Measurements from ENCODE around the gene ARHGAP32. TPM values are rescaled to one million over a fixed set of nuclear protein-coding genes. Genes with fewer than 3 reads are reported as not detected.

The ARHGAP32 gene
- total and polyA plus RNA-seq, 7 donors: 9.2 to 20.0 (median 12.0) TPM

DNA sequence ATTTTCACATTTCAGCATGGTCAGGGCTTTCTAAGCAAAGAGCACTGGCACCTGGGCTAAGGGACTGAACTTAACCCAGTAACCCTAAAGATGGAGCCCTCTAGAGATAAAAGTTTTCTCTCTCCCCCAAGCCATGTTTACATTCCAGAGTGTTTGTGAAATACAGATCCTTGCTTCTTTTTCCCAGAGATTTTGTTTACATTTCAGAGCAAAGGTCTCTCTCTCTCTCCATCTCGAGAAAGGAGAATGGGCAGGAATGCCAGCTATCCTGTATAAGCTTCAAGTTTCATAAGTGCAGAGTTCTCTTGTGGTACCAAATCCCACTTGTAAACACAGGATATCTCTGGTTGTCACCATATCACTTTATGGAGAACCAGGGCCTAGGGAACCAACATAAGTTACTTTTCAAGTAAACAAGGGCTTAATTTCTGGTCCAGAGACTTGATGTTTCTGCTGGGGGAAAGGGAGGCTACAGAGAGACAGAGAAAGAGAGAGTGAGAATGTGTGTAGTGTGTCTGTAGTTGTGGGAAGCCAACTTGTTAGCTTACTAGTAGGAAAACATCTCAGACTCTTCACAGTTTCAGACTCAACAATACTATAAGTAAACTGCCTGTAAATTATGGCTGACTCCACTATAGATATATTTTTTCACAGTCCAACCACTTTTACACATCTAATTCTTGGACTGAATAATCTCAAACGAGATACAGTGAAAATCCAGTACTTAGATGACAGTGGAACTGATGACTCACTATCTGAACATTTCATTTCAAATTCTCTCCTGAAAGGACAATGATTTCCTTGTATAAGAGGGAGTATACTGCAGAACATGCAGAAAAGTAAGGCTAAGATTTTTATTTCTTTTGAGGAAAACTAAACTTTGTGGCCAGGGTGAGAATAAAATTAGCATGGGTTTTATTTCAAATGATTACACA is 76.2 kb downstream of the ARHGAP32 start:
- 7 to 35% methylated on average over 2 of the region's 2 CpGs for WGBS, 2 donors
- no peaks in the 10 kb centered on the region for H3K9me3 ChIP-seq
- TF ChIP-seq POLR2AphosphoS5 (IDR thresholded peaks at IDR 0.05) (no peak), EP300 (IDR thresholded peaks at IDR 0.05) (no peak), POLR2A (IDR thresholded peaks at IDR 0.05) (no peak)
- TF ChIP-seq, protein P1, sequence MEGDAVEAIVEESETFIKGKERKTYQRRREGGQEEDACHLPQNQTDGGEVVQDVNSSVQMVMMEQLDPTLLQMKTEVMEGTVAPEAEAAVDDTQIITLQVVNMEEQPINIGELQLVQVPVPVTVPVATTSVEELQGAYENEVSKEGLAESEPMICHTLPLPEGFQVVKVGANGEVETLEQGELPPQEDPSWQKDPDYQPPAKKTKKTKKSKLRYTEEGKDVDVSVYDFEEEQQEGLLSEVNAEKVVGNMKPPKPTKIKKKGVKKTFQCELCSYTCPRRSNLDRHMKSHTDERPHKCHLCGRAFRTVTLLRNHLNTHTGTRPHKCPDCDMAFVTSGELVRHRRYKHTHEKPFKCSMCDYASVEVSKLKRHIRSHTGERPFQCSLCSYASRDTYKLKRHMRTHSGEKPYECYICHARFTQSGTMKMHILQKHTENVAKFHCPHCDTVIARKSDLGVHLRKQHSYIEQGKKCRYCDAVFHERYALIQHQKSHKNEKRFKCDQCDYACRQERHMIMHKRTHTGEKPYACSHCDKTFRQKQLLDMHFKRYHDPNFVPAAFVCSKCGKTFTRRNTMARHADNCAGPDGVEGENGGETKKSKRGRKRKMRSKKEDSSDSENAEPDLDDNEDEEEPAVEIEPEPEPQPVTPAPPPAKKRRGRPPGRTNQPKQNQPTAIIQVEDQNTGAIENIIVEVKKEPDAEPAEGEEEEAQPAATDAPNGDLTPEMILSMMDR (IDR thresholded peaks at IDR 0.05): no peak
- intact Hi-C loops (cut with DNase I): loop anchor here (5.0 kb wide), 1 partner anchor 161 kb away; no protein-coding TSS in a partner anchor
- H3K27me3 ChIP-seq: no peaks in the 10 kb centered on the region
- H3K27ac ChIP-seq: no peak overlapping the region
- no peak for DNase-seq
- no peaks in the 10 kb centered on the region for H3K36me3 ChIP-seq
- H3K4me1 ChIP-seq: peaks cover 0 to 14% (median 7%) of the 10 kb centered on the region in 4 donors
- no peak overlapping the region for H3K4me3 ChIP-seq

DNA sequence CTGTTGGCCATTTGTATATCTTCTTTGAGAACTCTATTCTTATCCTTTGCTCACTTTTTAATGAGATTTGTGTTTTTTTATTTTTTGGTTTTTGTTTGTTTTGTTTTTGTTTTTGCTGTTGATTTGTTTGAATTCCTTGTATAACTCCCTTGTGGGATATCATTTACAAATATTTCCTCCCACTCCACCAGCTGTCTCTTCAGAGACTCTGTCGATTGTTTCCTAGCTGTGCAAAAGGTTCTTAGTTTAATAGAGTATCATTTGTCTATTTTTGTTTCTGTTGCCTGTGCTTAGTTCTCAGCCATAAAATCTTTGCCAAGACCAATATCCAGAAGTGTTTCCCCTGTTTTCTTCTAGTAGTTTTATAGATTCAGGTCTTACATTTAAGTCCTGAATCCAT is 82.4 kb downstream of the ARHGAP32 start:
- Histone ChIP-seq H3K4me1 (no peaks in the 10 kb centered on the region), H3K4me3 (no peak overlapping the region), H3K36me3 (no peaks in the 10 kb centered on the region), H3K27ac (no peak overlapping the region), H3K27me3 (no peaks in the 10 kb centered on the region), H3K9me3 (peaks cover 0 to 5% (median 0%) of the 10 kb centered on the region in 4 donors)
- intact Hi-C loops (cut with DNase I): no loop called here
- no peak for TF ChIP-seq POLR2A (IDR thresholded peaks at IDR 0.05)
- TF ChIP-seq EP300 (IDR thresholded peaks at IDR 0.05): no peak
- WGBS, 2 donors: 81 to 89% methylated on average over 1 of the region's 1 CpG
- DNase-seq: no peak

- no peaks in the 10 kb centered on the region for H3K4me1 ChIP-seq
- 95 to 96% methylated on average over 1 of the region's 1 CpG for WGBS, 2 donors
- TF ChIP-seq, protein P1 (IDR thresholded peaks at IDR 0.05): no peak
- no peak for TF ChIP-seq POLR2A (IDR thresholded peaks at IDR 0.05)
- TF ChIP-seq POLR2AphosphoS5 (IDR thresholded peaks at IDR 0.05): no peak
- TF ChIP-seq EP300 (IDR thresholded peaks at IDR 0.05): no peak
- no peak for DNase-seq
- no peaks in the 10 kb centered on the region for H3K36me3 ChIP-seq
- H3K27me3 ChIP-seq: no peaks in the 10 kb centered on the region
- intact Hi-C loops (cut with DNase I): no loop called here
- peaks cover 0 to 5% (median 0%) of the 10 kb centered on the region in 4 donors for H3K9me3 ChIP-seq
- no peak overlapping the region for H3K27ac ChIP-seq
- H3K4me3 ChIP-seq: no peak overlapping the region
These were observed 85.3 kb downstream of the ARHGAP32 start for GRCh38 chr11:129106788-129107187.

GRCh38 chr11:129102756-129103155 is 89.4 kb downstream of the ARHGAP32 start:
- no peak for DNase-seq
- Histone ChIP-seq H3K27ac (no peak overlapping the region), H3K36me3 (peaks cover 0 to 6% (median 0%) of the 10 kb centered on the region in 4 donors), H3K9me3 (peaks cover 0 to 5% (median 2%) of the 10 kb centered on the region in 4 donors), H3K4me1 (no peaks in the 10 kb centered on the region), H3K4me3 (no peak overlapping the region), H3K27me3 (no peaks in the 10 kb centered on the region)
- whole genome bisulfite sequencing, 2 donors: 95 to 97% methylated on average over 1 of the region's 1 CpG
- TF ChIP-seq POLR2AphosphoS5 (IDR thresholded peaks at IDR 0.05) (no peak), POLR2A (IDR thresholded peaks at IDR 0.05) (no peak), EP300 (IDR thresholded peaks at IDR 0.05) (no peak)
- TF ChIP-seq, protein P1 (IDR thresholded peaks at IDR 0.05): no peak
- intact Hi-C loops (cut with DNase I): no loop called here

DNA sequence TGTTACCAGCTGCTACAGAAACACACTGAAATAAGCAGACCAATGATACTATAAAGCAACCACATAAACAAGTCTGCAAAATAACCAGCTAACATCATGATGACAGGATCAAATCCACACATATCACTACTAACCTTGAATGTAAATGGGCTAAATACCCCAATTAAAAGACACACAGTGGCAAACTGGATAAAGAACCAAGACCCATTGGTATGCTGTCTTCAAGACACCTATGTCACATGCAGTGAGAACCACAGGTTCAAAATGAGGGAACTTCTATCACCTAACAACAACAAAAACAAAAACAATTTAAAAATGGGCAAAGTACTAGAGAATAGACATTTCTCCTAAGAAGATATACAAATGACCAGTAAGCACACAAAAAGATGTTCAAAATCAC is 89.9 kb downstream of the ARHGAP32 start:
- Histone ChIP-seq H3K27ac (no peak overlapping the region), H3K4me3 (no peak overlapping the region), H3K9me3 (peaks cover 0 to 7% (median 2%) of the 10 kb centered on the region in 4 donors), H3K36me3 (peaks cover 0 to 7% (median 0%) of the 10 kb centered on the region in 4 donors), H3K4me1 (no peaks in the 10 kb centered on the region), H3K27me3 (no peaks in the 10 kb centered on the region)
- no peak for DNase-seq
- TF ChIP-seq, protein P1 (IDR thresholded peaks at IDR 0.05): no peak
- TF ChIP-seq POLR2AphosphoS5 (IDR thresholded peaks at IDR 0.05): no peak
- intact Hi-C loops (cut with DNase I): no loop called here
